Activated CD4-positive, alpha-beta T cell treated with anti-CD3 and anti-CD28 coated beads, Interleukin-2, amount 10 ng/mL, durations not matched to agents 7 days and 5 days (primary cell): ENCODE data around the gene HAP1. TPM values are rescaled to one million over a fixed set of nuclear protein-coding genes. Genes with fewer than 3 reads are reported as not detected.

Experiments used
- CTCF ChIA-PET: fragments of 350-600 bp; sonication (Branson Sonifier 250); formaldehyde crosslinking; loops from one replicate; lab custom pipeline; 2021; ENCODE audit warnings: antibody characterized with exemption; lab: Charles Lee
- POLR2A ChIA-PET: fragments of 350-600 bp; sonication (Branson Sonifier 250); formaldehyde crosslinking; loops from one replicate; lab custom pipeline; 2021; ENCODE audit warnings: antibody characterized with exemption; lab: Charles Lee
- DNase-seq: peaks from one replicate; pipeline ENCODE4 v3.0.0-alpha.2; 2020
- H3K27ac Mint-ChIP-seq: one replicate; pipeline ENCODE4 v1.8.0; 2021; ENCODE audit warnings: mild to moderate bottlenecking, moderate library complexity, mixed read lengths
- H3K27me3 Mint-ChIP-seq: one replicate; pipeline ENCODE4 v1.8.0; 2021; ENCODE audit warnings: mixed read lengths
- H3K36me3 Mint-ChIP-seq: one replicate; pipeline ENCODE4 v1.8.0; 2021; ENCODE audit warnings: low read depth, mixed read lengths
- H3K4me1 Mint-ChIP-seq: one replicate; pipeline ENCODE4 v1.8.0; 2021; ENCODE audit warnings: mixed read lengths
- H3K4me3 Mint-ChIP-seq: one replicate; pipeline ENCODE4 v1.8.0; 2021; ENCODE audit warnings: mild to moderate bottlenecking, moderate library complexity, mixed read lengths
- H3K9me3 Mint-ChIP-seq: one replicate; pipeline ENCODE4 v1.8.0; 2021; ENCODE audit warnings: mixed read lengths
- total RNA-seq, 2 experiments: library from RNA; stranded (reverse); gene quantifications; one replicate each; pipeline ENCODE4 v1.2.3, GENCODE V29; 2021

The HAP1 gene
- total RNA-seq, 2 experiments from 2014 or later, result 0.25 to 0.31 TPM

DNA sequence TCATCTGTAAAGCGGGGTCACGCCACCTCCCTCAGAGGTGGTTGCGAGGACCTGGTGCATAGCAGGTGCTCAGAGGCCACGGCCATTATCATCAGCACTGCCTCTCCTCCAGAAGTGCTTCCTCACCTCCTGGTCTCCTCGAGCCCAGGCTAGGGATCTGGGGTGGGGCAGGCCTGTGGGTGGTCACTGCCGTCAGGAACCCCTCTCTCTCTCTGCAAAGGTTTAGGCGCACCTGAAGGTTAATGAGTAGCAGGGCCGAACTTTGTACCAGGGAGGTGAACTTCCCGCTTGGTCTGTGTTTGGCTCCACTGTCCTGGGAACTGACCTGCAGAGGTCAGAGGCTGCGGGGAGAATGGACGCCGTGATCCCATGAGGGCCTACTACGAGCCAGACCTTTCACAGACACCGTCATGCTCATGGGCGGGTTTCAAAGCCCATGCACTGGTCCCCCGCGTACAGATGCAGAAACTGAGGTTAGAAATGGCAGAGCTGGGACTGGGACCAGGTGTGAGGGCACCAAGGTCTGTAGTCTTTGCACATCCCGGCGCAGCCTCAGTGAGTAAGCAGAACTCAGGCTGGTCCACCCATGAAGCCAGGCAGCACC, 38.2 kb upstream of the HAP1 start:
- no peak for DNase-seq
- H3K27ac Mint-ChIP-seq, result no peak overlapping the region
- no peaks in the 10 kb centered on the region for H3K27me3 Mint-ChIP-seq
- H3K4me3 Mint-ChIP-seq, result no peak overlapping the region
- no peaks in the 10 kb centered on the region for H3K36me3 Mint-ChIP-seq
- POLR2A ChIA-PET, result no interaction called here
- H3K9me3 Mint-ChIP-seq, result no peaks in the 10 kb centered on the region
- no peaks in the 10 kb centered on the region for H3K4me1 Mint-ChIP-seq
- CTCF ChIA-PET, result interaction anchor here (1.1 kb wide), 1 partner anchor 13 kb away, joined by 6 read pairs; the partner anchor contains the start of gene JUP

DNA sequence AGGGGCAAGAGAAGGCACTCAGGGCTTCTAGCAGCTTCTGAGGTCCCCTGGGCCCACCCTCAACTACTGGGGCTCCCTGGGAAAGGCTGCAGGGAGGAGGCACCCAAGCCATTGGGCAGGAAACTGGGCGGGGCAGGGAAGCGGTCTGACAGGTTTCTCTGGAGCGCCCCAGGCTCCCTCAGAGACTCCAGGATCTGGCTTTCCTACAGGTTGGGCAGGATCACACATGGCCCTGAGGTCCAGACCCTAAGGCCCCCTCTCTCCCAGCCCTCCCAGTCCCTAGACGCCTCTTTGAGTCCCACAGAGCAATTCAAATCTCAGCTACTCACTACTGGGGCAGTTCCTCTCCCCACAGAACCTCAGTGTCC, 37.8 kb upstream of the HAP1 start:
- H3K27ac Mint-ChIP-seq, result no peak overlapping the region
- no peaks in the 10 kb centered on the region for H3K9me3 Mint-ChIP-seq
- DNase-seq, result no peak
- no peaks in the 10 kb centered on the region for H3K36me3 Mint-ChIP-seq
- no peaks in the 10 kb centered on the region for H3K27me3 Mint-ChIP-seq
- no peak overlapping the region for H3K4me3 Mint-ChIP-seq
- CTCF ChIA-PET, result interaction anchor here (1.1 kb wide), 1 partner anchor 28 kb away, joined by 4 read pairs; no protein-coding TSS in a partner anchor
- no peaks in the 10 kb centered on the region for H3K4me1 Mint-ChIP-seq
- POLR2A ChIA-PET, result no interaction called here

- no peaks in the 10 kb centered on the region for H3K27me3 Mint-ChIP-seq
- H3K4me1 Mint-ChIP-seq, result no peaks in the 10 kb centered on the region
- H3K4me3 Mint-ChIP-seq, result no peak overlapping the region
- POLR2A ChIA-PET, result no interaction called here
- DNase-seq, result no peak
- H3K27ac Mint-ChIP-seq, result no peak overlapping the region
- CTCF ChIA-PET, result interaction anchor here (1.1 kb wide), 1 partner anchor 27 kb away, joined by 4 read pairs; no protein-coding TSS in a partner anchor
- H3K9me3 Mint-ChIP-seq, result no peaks in the 10 kb centered on the region
- H3K36me3 Mint-ChIP-seq, result no peaks in the 10 kb centered on the region
These were observed 37.2 kb upstream of the HAP1 start for GRCh38 chr17:41771389-41772206.

DNA sequence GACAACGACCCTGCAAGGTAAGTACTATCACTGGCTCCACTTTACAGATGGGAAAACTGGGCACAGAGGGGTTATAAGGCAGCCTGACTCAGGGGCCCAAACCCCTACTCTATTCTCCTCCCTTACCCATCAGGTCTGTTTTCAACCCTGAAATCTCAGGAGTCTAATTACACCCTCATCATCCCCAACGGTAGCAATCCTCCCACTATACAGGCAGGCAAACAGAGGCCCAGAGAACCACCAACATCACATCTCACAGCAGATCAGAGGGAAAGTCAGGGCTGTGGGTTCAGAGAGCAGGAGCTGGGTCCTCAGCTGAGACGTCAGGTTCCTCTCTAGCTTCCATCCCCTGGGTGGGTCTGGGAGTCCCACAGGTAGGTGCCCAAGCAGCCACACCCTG, 35.5 kb upstream of the HAP1 start:
- Mint-ChIP-seq H3K9me3 (no peaks in the 10 kb centered on the region), H3K27me3 (no peaks in the 10 kb centered on the region), H3K4me3 (no peak overlapping the region), H3K36me3 (no peaks in the 10 kb centered on the region), H3K27ac (no peak overlapping the region), H3K4me1 (no peaks in the 10 kb centered on the region)
- ChIA-PET POLR2A (no interaction called here), CTCF (interaction anchor here (0.7 to 0.8 kb wide), 2 partner anchors 17 to 32 kb away, joined by 3 read pairs; partner anchors contain the start of gene JUP)
- DNase-seq, result no peak

DNA sequence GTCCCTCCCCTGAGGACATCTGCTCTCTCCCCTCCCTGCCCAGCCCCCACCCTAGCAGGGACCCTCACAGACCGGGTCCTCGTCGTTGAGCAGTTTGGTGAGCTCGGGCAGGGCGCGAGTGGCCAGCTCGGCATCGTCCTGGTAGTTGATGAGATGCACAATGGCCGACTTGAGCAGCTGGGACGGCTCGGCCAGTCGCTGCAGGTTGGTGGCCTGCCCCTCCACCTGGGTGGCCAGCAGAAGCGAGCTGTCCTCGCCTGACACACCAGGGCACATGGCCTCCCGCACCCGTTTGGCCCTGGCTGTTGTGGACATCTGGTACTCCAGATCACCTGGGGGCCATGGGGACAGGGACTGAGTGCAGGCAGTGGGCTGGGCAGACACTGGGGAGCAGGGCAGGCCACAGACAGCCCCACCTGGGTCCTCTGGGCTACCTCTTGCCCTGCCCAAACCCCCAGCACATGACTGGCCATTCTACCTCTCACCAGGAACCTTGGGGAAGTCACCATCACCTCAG, 35.0 kb upstream of the HAP1 start:
- CTCF ChIA-PET, result no interaction called here
- DNase-seq, result no peak
- Mint-ChIP-seq H3K4me3 (no peak overlapping the region), H3K27me3 (no peaks in the 10 kb centered on the region), H3K9me3 (no peaks in the 10 kb centered on the region), H3K36me3 (no peaks in the 10 kb centered on the region), H3K27ac (no peak overlapping the region), H3K4me1 (no peaks in the 10 kb centered on the region)
- POLR2A ChIA-PET, result no interaction called here

DNA sequence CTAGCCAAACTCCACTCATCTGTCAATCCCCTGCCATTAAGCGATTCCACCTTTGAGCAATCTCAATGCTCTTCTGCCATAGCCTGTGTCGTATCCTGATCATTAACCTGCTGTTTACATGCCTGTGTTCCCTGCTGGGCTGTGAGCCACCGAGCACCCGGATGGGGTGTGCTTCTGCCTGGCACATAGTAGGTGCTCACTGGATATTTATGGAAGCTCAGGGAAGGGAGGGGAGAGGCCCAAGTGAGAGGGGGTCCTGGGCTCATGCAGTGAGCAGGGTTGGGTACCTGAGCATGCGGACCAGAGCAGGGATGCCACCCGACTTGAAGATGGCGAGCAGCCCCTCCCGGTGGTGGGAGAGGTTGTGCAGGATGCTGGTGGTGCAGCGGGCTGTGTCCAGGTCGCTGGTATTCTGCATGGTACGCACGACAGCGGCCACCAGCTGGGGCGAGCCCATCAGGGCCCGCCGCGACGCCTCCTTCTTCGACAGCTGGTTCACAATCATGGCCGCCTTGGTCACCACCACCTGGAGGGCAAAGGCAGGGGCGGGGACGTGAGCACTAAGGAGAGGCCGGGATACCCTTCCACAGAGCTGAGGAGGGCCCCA, 34.3 kb upstream of the HAP1 start:
- POLR2A ChIA-PET, result no interaction called here
- CTCF ChIA-PET, result interaction anchor here (0.6 kb wide), 1 partner anchor 69 kb away, joined by 3 read pairs; no protein-coding TSS in a partner anchor

GRCh38 chr17:41767324-41768042, 33.0 kb upstream of the HAP1 start:
- H3K27ac Mint-ChIP-seq, result no peak overlapping the region
- H3K36me3 Mint-ChIP-seq, result no peaks in the 10 kb centered on the region
- H3K4me3 Mint-ChIP-seq, result no peak overlapping the region
- H3K27me3 Mint-ChIP-seq, result no peaks in the 10 kb centered on the region
- no peaks in the 10 kb centered on the region for H3K4me1 Mint-ChIP-seq
- H3K9me3 Mint-ChIP-seq, result no peaks in the 10 kb centered on the region
- no peak for DNase-seq
- ChIA-PET CTCF (no interaction called here), POLR2A (no interaction called here)

More for the DNA sequence above, 34.3 kb upstream of the HAP1 start:
- H3K27me3 Mint-ChIP-seq, result no peaks in the 10 kb centered on the region
- no peak overlapping the region for H3K4me3 Mint-ChIP-seq
- no peaks in the 10 kb centered on the region for H3K36me3 Mint-ChIP-seq
- no peak overlapping the region for H3K27ac Mint-ChIP-seq
- no peaks in the 10 kb centered on the region for H3K9me3 Mint-ChIP-seq
- DNase-seq, result no peak
- H3K4me1 Mint-ChIP-seq, result no peaks in the 10 kb centered on the region

GRCh38 chr17:41766135-41766534, 31.7 kb upstream of the HAP1 start:
- POLR2A ChIA-PET, result no interaction called here
- no peaks in the 10 kb centered on the region for H3K36me3 Mint-ChIP-seq
- CTCF ChIA-PET, result no interaction called here
- DNase-seq, result no peak
- no peak overlapping the region for H3K27ac Mint-ChIP-seq
- no peaks in the 10 kb centered on the region for H3K4me1 Mint-ChIP-seq
- H3K4me3 Mint-ChIP-seq, result no peak overlapping the region
- no peaks in the 10 kb centered on the region for H3K9me3 Mint-ChIP-seq
- H3K27me3 Mint-ChIP-seq, result no peaks in the 10 kb centered on the region

GRCh38 chr17:41763327-41763726, 28.9 kb upstream of the HAP1 start:
- Mint-ChIP-seq H3K9me3 (no peaks in the 10 kb centered on the region), H3K36me3 (no peaks in the 10 kb centered on the region), H3K4me3 (no peak overlapping the region), H3K27me3 (no peaks in the 10 kb centered on the region), H3K4me1 (no peaks in the 10 kb centered on the region), H3K27ac (no peak overlapping the region)
- CTCF ChIA-PET, result interaction anchor here (0.9 kb wide), 1 partner anchor 85 kb away, joined by 3 read pairs; no protein-coding TSS in a partner anchor
- POLR2A ChIA-PET, result no interaction called here
- no peak for DNase-seq

GRCh38 chr17:41762841-41763240, 28.4 kb upstream of the HAP1 start:
- POLR2A ChIA-PET, result no interaction called here
- H3K9me3 Mint-ChIP-seq, result no peaks in the 10 kb centered on the region
- no peaks in the 10 kb centered on the region for H3K4me1 Mint-ChIP-seq
- H3K4me3 Mint-ChIP-seq, result no peak overlapping the region
- H3K27ac Mint-ChIP-seq, result no peak overlapping the region
- DNase-seq, result no peak
- no peaks in the 10 kb centered on the region for H3K36me3 Mint-ChIP-seq
- no peaks in the 10 kb centered on the region for H3K27me3 Mint-ChIP-seq
- CTCF ChIA-PET, result interaction anchor here (0.9 kb wide), 1 partner anchor 86 kb away, joined by 3 read pairs; no protein-coding TSS in a partner anchor

DNA sequence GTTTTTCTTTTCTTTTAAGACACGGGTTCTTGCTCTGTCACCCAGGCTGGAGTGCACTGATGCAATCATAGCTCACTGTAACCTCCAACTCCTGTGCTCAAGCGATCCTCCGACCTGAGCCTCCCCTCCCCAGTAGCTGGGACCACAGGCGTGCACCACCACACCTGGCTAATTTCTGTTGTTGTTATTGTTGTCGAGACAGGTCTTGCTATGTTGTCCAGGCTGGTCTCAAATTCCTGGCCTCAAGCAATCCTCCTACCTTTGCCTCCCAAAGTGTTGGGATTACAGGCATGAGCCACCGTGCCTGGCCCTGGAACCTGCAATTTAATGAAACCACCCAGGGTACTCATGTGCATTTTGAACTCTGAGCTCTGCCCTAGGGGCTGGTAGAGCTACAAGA, 27.9 kb upstream of the HAP1 start:
- ChIA-PET POLR2A (no interaction called here), CTCF (interaction anchor here (0.9 kb wide), 1 partner anchor 86 kb away, joined by 3 read pairs; no protein-coding TSS in a partner anchor)
- Mint-ChIP-seq H3K27me3 (no peaks in the 10 kb centered on the region), H3K9me3 (no peaks in the 10 kb centered on the region), H3K4me1 (no peaks in the 10 kb centered on the region), H3K36me3 (no peaks in the 10 kb centered on the region), H3K27ac (no peak overlapping the region), H3K4me3 (no peak overlapping the region)
- DNase-seq, result no peak

DNA sequence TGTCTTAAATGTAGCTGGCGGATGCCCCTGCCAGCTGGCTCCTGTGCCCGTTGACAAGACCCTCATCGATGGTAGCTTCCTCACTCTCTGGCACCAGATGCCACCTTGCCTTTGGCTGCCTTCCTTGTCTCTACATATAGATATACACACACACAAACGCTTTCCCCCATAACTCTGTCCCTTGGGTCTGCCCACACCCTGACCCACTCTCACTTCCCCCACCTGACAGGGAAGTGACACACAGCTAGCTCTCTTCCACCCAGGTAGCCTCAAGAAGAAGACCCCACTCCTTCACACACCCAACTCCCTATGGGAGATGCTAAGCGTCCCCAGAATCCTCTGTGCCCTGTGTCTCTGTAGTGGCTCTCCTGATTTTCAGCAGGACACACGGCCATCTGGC, 26.4 kb upstream of the HAP1 start:
- Mint-ChIP-seq H3K9me3 (no peaks in the 10 kb centered on the region), H3K27me3 (no peaks in the 10 kb centered on the region), H3K27ac (no peak overlapping the region), H3K4me3 (no peak overlapping the region), H3K36me3 (no peaks in the 10 kb centered on the region), H3K4me1 (no peaks in the 10 kb centered on the region)
- DNase-seq, result no peak
- POLR2A ChIA-PET, result interaction anchor here (0.5 kb wide), 1 partner anchor 887 kb away, joined by 6 read pairs; no protein-coding TSS in a partner anchor
- CTCF ChIA-PET, result interaction anchor here (0.5 to 0.6 kb wide), 2 partner anchors 114 to 834 kb away, joined by 3 to 6 read pairs; no protein-coding TSS in a partner anchor
